Left ventricle myocardium superior (tissue), 1 donor: Measurements from ENCODE around the gene MPP2. TPM values are rescaled to one million over a fixed set of nuclear protein-coding genes. Genes with fewer than 3 reads are reported as not detected.
"Not testable (repeated sequence)": the region's sequence is repeated elsewhere in the genome, so short reads cannot be mapped to it uniquely, and the experiment has no call there.

Experiments used
- ATAC-seq: fragments of 200-7000 bp; cut with Tn5 transposase; one replicate; pipeline ENCODE4 v1.9.1; 2020; ENCODE audit warnings: mild to moderate bottlenecking, moderate library complexity
- DNase-seq: peaks from one replicate; pipeline ENCODE4 v3.0.0-alpha.2; 2020
- intact Hi-C: fragments of 100-400 bp; cut with micrococcal nuclease; formaldehyde crosslinking; loops from one replicate; pipeline ENCODE4 v1.11.0; 2022
- long read RNA-seq: library from polyadenylated mRNA; unstranded; transcript quantifications from one replicate; pipeline ENCODE4 v2.0.0, GENCODE V29; 2021
- total RNA-seq: library from RNA; stranded (reverse); fragmentation: NEBNext Ultra II Directional; extraction: Animal tissue kit (Norgen Biotek cat#: 25700); gene quantifications from one replicate; pipeline ENCODE4 v1.2.1, GENCODE V29; 2021
- donor health status: DM: no; HTN: yes; CAD: no; lungs with severe emphysema.

Gene MPP2, protein sequence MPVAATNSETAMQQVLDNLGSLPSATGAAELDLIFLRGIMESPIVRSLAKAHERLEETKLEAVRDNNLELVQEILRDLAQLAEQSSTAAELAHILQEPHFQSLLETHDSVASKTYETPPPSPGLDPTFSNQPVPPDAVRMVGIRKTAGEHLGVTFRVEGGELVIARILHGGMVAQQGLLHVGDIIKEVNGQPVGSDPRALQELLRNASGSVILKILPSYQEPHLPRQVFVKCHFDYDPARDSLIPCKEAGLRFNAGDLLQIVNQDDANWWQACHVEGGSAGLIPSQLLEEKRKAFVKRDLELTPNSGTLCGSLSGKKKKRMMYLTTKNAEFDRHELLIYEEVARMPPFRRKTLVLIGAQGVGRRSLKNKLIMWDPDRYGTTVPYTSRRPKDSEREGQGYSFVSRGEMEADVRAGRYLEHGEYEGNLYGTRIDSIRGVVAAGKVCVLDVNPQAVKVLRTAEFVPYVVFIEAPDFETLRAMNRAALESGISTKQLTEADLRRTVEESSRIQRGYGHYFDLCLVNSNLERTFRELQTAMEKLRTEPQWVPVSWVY
- 17.1 TPM for total RNA-seq
- long read RNA-seq, full-length matches to known transcripts = 12 of 38 reads
- long read RNA-seq, partial matches to known transcripts = 11 of 38 reads
- long read RNA-seq, other reads (novel, unspliced or antisense) = 15 of 38 reads

DNA sequence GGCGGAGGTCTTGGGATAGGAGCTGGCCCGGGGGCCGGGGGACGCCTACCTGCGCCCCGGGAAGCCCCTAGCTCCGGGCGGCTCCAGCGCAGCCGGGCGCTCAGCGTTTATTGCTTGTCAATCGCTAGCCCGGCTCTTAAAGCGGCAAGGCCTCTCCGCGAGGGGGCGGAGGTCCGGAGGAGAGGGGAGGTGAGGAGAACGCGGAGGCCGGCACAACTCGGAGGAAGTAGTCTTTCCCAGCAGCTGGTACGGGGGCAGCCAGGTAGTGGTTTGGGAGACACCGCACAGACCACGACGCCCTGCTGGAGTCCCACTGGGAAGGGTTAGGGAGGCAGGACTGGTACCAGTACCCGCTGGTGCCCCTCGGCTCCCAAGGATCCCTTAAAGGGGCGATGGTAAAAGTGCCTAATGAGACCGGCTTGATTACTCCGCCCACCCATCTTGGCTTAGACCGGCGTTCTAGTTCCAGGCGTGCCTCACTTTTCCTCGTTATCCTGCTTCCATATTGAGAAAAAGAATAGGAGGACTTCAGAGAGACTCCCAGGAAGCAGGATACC is at the start of gene MPP2:
Gene MPP2, minus strand, starts transcription at position 112 of the 557 bp plus-strand sequence. CDS start 3,076 bp downstream, outside the sequence.
- DNase-seq (peak; percentile 84), ATAC-seq (peak; percentile 74)
- intact Hi-C loops = no loop called here

DNA sequence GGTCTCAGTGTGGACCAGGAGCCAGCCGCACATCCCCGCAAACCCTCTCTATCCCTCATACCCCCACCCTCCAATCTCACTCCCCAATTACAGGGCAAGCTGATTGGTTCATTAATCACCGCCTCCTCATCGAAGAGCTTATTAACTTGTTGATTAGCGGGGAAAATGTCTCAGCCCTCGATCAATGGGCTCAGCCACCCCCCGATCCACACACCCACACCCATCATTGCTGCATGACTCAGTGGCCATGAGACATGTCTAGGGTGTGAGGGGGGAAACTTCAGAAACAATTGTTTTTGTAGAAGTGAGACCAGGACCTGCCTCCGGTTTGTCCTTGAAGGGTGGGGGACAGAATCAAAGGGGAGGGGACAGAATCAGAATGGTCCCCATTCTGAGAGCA is 48.9 kb upstream of the MPP2 start:
- no peak for DNase-seq
- no peak for ATAC-seq
- intact Hi-C loops = no loop called here

DNA sequence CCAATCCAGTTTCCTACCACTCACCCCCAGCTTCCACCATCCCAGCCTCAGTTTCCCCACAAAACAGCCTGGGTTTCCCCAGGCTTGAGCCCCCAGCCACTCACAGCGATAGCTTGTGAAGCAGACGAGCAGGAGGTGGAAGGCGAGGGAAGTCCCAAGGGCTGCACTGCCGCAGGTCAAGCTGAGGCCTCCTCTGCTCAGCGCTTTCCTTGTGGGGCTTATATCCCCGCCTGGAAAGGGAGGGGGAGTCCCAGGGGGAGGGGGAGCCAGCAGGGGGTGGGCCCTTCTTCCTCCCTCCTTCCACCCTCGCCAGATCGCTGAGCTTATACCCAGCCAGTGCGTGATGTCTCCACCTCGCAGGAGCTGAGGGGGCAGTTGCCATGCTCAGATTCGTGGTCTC is 46.4 kb upstream of the MPP2 start, which contains the start of gene PYY:
Gene PYY, minus strand, starts transcription at position 195 of the 400 bp plus-strand sequence. CDS start 457 bp downstream, outside the sequence.
- intact Hi-C loops = no loop called here
- ATAC-seq (no peak), DNase-seq (no peak)

DNA sequence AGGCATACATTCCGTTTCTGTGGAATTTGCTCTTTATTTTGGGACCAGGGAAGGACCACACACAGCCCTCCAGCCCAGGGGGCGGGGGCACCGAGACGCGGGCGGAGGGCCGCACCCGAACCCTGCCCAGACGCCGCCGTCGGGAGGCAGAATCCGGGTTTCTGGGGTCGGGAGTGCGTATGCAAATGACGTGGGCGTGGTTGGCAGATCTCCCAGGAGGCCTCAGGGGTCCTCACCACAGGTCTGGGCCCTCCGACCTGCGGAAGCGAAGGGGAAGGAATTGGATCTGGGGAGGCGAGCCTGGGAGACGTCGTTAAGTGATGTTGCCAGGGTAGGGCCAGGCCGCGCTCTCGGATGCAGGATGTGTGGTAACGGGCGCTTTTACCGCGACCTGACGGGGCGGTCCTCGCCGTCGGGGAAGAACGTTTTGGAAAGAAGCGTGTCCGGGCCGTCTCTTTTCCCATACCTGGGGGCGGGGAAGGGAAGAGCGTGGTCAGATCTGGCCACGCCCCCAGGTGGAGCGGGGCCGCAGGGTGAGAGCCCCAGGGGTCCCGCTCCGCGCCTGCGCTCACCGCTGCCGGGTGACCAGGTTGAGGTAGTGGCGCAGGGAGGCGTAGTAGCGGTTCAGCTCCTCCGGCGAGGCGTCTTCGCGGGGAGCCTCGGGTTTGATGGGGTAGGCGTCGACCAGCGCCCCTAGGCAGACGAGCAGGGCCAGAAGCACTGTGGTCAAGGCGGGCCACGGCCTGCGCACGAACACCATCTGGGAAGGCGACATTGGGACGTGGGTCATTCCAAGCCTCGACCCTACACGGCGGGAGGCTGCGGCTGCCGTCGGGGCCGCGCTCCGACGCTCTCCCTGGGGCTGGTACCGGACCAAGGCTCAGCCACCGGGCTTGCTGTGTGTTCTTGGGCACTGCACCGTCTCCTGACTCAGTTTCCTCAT is 45.7 kb upstream of the MPP2 start:
- intact Hi-C loops = no loop called here
- DNase-seq (no peak), ATAC-seq (no peak)

DNA sequence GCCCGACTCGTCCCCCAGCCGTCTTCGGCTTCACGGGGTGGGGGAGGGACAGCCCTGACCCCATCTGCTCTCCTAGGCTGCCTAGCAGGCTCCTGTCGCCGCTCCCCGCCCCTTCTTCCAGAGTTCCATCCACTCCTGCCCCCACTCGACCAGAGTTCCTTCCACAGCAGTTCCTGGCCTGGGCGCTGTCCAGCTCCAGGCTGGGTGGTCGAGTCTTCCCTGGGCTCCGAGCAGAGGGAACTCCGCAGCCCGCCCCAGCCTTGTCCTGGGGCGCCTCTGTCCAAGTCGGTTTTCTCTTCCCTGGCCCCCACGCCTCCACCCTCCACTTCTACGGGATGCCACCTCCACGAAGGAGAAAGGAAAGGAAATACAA is 45.0 kb upstream of the MPP2 start:
- ATAC-seq (no peak), DNase-seq (no peak)
- intact Hi-C loops = no loop called here

DNA sequence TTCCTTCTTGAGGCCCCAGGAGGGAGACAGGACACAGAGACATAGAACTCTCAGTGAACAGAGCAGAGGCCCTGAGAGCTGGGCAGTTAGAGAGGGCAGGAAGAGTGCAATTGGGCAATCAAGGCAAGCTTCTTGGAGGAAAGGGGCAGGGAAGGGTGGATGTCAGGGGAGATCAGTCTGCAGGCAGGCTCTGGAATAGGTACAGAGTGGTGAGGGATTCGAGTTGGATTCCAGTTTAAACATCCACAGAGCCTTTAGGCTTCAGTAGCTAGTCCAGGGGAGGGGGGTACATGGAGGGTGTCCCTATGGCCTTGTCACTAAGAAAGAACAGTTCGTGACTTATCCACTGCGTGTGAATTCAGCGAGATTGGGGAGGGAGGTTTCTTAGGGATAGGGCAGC is 44.4 kb upstream of the MPP2 start:
- intact Hi-C loops = no loop called here

DNA sequence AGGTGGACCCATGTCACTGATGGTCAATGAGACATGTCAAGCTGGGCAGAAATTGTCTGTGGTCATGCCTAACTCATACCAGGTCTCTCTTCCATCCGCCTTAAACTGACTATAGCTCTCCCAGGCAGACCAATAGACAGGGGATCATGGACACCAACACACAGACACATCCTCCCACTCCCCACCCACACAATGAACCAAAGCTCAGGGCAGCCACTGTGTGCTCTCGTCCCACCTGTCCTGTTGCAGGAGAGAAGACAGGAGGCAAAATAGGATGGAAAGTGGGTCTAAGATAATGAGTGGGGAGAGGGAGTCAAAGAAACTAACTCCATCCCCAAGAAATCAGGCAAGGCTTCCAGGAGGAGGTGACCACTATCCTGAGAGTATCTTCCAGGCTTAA is 43.2 kb upstream of the MPP2 start:
- intact Hi-C loops = no loop called here
- DNase-seq (no peak), ATAC-seq (no peak)

More for the DNA sequence above, 44.4 kb upstream of the MPP2 start:
- ATAC-seq (no peak), DNase-seq (no peak)

DNA sequence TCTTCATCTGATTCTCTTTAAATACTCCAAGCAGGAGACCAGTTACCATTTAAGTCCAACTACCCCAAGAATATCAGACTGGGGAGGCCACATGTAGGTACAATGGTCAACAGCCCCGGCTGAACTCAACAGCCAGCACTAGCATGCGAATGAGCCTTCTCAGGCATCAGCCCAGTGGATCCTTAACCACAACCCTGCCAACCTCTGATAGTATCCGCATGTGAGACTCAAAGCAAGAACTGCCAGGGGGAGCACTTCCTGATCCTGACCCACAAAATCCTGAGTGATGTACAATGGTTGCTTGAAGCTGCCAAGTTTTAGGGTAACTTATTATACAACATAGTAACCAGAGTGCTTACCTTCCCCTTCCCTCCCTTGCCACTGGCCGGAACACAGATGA is 42.4 kb upstream of the MPP2 start:
- intact Hi-C loops = loop anchor here (10.0 kb wide), 1 partner anchor 45 kb away; no protein-coding TSS in a partner anchor
- no peak for ATAC-seq
- DNase-seq = no peak

DNA sequence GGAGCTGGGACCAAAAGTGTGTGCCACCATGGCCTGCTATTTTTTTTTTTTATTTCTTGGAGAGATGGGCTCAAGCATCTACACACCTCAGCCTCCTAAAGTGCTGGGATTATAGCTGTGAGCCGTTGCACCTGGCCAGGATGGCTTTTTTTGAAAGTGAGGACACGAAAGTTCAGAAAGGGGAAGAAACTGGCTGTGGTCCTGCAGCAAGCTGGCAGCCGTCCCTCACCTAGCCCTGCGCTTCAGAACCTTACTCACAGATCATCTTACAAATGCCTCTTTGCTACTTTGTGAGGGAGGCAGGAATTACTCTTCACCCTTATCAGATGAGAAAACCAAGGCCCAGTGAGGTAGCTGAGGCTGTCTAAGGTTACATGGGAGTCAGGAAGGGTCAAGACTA is 39.4 kb upstream of the MPP2 start:
- ATAC-seq (no peak), DNase-seq (no peak)
- intact Hi-C loops = loop anchor here (10.0 kb wide), 1 partner anchor 48 kb away; no protein-coding TSS in a partner anchor

DNA sequence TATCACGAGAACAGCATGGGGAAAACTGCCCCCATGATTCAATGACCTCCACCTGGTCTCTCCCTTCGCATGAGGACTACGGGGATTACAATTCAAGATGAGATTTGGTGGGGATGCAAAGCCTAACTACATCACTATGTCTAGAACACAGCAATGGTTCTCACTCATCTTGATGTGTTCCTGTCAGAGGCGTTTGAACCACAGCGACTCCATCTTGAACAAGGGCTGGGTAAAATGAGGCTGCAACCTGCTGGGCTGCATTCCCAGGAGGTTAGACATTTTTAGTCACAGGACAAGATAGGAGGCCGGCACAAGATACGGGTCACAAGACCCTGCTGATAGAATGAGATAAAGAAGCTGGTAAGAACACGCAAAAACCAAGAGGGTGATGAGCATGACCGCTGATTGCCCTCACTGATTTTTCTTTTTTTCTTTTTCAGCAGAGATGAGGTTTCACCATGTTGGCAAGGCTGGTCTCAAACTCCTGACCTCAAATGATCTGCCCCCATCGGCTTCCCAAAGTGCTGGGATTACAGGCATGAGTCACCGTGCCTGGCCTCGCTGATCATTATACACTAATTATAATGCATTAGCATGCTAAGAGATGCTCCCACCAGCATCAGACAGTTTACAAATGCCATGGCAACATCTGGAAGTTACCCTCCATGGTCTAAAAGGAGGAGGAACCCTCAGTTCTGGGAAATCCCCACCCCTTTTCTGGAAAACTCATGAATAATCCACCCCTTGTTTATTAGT is 37.9 kb upstream of the MPP2 start:
- no peak for ATAC-seq
- DNase-seq = no peak
- intact Hi-C loops = loop anchor here (10.0 kb wide), 1 partner anchor 50 kb away; no protein-coding TSS in a partner anchor

DNA sequence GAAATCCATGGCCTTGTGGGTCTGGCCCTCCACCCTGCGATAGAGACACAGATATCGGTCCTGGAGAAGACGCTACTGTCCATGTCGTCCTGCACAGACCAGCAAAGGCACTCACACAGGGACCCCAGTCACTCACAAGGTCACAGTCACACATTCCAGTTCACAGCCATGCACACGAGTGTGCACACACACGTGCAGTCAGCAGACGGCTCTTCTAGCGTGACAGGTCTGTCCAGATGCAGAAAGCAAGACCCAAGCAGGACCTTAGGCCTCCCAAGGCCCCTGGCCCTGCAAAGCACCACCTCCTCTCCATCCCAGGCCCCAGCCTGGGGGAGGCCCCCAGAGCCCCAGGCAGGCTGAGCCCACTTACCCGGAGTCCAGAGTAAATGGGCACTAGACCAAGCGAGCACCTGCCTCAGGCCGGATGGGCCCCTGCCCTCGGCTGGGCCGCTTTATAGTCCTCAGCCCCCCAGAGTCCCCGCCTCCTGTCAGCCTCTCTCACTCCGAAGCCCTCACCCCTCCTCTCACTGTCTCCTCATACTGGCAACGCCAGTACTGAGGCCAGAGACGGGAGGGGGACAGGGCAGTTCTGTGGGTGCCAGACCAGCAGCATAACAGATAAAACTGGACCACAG is 34.8 kb upstream of the MPP2 start, which contains the start of gene PPY:
Gene PPY, minus strand, starts transcription at position 426 of the 635 bp plus-strand sequence. CDS start 822 bp downstream, outside the sequence.
- no peak for ATAC-seq
- no peak for DNase-seq
- intact Hi-C loops = loop anchor here (10.0 kb wide), 1 partner anchor 53 kb away; no protein-coding TSS in a partner anchor

DNA sequence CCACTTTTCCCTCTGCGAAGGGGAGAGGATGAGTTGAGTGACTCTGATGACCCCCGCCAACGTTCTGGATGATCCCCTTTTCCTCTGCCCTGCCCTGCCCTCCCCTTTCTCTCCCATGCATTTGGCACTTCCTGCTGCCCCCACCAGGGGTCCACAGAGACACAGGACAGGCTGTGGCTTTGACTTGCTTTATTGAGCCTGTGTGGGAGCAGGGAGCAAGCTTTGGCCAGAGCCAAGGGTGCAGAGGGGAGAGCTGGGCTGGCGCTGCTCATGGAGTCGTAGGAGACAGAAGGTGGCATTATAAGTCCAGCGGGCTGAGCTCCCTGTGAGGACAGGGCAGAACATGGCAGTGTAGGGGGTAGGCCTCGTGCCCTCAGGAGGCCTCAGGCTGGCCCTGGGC is 33.3 kb upstream of the MPP2 start:
- peak; percentile 53 for DNase-seq
- intact Hi-C loops = loop anchor here (10.0 kb wide), 1 partner anchor 54 kb away; no protein-coding TSS in a partner anchor
- ATAC-seq = peak; percentile 47

DNA sequence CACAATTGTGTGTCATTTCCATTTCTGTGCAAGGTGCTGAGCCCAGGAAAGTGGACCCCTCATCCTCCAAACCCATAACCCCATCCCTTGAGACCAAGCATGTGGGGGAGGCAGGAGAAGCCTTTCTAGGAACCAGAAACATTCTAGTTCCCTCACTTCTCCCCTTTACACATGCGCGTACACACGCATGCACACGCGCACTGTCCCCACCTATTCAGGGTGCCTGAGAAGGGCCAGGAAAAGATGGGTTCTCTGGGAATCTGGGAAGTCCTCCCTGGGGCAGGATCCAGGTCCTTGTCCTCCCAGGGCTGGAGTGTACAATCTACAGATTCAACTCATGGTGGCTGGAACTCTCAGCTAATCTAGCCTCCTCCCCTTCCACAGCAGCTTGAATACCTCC is 32.5 kb upstream of the MPP2 start:
- DNase-seq = no peak
- ATAC-seq = no peak
- intact Hi-C loops = loop anchor here (10.0 kb wide), 1 partner anchor 55 kb away; no protein-coding TSS in a partner anchor

DNA sequence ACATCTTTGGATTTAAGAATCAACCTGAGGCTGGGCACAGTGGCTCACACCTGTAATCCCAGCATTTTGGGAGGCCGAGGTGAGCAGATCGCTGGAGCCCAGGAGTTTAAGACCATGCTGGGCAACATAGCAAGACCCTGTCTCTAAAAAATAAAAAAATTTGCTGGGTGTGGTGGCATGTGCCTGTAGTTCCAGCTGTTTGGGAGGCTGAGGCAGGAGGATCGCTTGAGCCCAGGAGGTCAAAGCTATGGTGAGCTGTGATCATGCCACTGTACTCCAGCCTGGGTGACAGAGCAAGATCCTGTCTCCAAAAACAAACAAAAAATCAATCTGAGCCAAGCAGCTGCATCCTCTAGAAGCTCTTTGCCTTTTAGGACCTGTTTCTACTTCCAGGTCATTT is 32.1 kb upstream of the MPP2 start:
- intact Hi-C loops, DNase-seq, ATAC-seq: not testable (repeated sequence)

DNA sequence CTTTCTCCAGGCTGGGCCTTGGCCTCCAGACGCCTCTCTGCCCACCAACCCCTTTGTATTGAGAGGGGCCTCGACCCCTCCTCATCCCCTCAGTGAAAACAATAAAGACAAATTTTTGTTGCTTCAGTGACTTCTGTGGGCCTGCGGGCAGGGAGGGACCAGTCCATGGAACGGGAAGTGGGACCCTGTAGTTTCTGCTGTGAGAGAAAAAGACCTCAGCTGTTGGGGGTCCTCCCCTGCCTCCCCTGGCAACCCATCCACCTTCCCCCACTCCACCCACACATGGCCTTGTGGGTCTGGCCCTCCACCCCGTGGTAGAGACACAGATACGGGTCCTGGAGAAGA is 31.5 kb upstream of the MPP2 start:
- no peak for DNase-seq
- intact Hi-C loops = no loop called here
- no peak for ATAC-seq

DNA sequence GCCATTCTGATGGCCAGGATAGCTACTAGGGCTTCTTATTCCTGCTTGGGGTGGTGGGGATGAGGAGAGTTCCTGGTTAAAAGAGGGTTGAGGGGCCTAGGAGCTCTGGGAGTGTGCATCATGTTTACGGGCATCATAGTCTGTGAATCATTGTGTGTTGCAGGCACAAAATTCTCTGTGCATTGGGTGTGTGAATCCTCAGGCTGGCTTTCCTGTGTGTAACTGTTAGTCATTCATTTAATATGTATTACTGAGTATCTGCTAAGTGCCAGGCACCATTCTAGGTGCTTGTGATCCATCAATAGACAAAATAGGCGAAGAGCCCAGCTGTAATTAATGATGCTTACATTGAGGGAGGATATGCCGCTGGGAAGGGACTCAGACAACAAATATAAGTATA is 29.1 kb upstream of the MPP2 start:
- intact Hi-C loops = no loop called here
- ATAC-seq (no peak), DNase-seq (no peak)

DNA sequence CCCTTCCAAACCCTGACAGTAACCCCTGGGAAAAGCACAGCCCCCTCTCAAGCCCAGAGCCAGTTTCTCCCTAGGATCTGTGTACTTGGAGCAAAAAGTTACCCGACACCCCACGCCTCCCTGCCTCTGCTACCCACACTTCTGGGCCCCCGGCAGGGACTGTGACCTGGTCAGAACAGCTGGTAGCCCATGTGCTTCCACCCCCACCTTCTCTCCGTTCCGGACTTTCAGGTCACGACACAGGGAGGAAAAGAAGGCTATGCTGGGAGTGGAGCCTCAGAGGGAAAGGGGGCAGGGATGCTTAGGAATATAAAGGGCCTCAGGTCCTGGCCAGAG is 28.6 kb upstream of the MPP2 start:
- ATAC-seq = no peak
- intact Hi-C loops = no loop called here
- DNase-seq = no peak
